PC-9 (cell line): Measurements from ENCODE around the gene SRSF2. TPM values are rescaled to one million over a fixed set of nuclear protein-coding genes. Genes with fewer than 3 reads are reported as not detected.
"Not testable (repeated sequence)": the region's sequence is repeated elsewhere in the genome, so short reads cannot be mapped to it uniquely, and the experiment has no call there.

Experiments
- BruUV-seq: library from RNA; stranded (reverse); fragments of 400-500 nt; replicated peaks from 2 replicates; lab custom pipeline; 2021; lab: Mats Ljungman, UMichigan
- CTCF ChIA-PET: fragments of 300-600 bp; sonication (Branson Sonifier 250); formaldehyde crosslinking; loops from one replicate; lab custom pipeline; 2022; ENCODE audit warnings: antibody characterized with exemption; lab: Charles Lee
- POLR2A ChIA-PET: fragments of 300-600 bp; sonication (Branson Sonifier 250); formaldehyde crosslinking; loops from one replicate; lab custom pipeline; 2022; ENCODE audit warnings: antibody characterized with exemption; ENCODE audit not compliant: unreplicated experiment; lab: Charles Lee
- DNase-seq, 2 experiments: peaks; one replicate each; pipeline versions ENCODE4 v3.0.0 to v3.0.0-alpha.2; 2015 to 2022; ENCODE audit warnings: mixed read lengths in 1 of 2
- H2AFZ ChIP-seq: fragments of 200-600 bp; sonication (generic); 2 replicates; pipeline ENCODE4 v1.8.1; 2017; ENCODE audit warnings: antibody characterized with exemption
- H3F3A ChIP-seq: fragments of 200-600 bp; sonication (generic); 2 replicates; pipeline ENCODE4 v1.8.1; 2017; ENCODE audit warnings: antibody characterized with exemption, mild to moderate bottlenecking, low read depth; ENCODE audit not compliant: insufficient read depth
- H3K27ac ChIP-seq: fragments of 200-600 bp; sonication (generic); 2 replicates; pipeline ENCODE4 v1.6.1; 2016; ENCODE audit warnings: mixed run types
- H3K27me3 ChIP-seq: fragments of 200-600 bp; sonication (generic); 2 replicates; pipeline ENCODE4 v1.6.1; 2016; ENCODE audit warnings: low read depth, mixed run types; ENCODE audit not compliant: insufficient read depth
- H3K36me3 ChIP-seq: fragments of 200-600 bp; sonication (generic); 2 replicates; pipeline ENCODE4 v1.6.1; 2016; ENCODE audit warnings: low read depth, mixed run types
- H3K4me1 ChIP-seq: fragments of 200-600 bp; sonication (generic); replicated peaks from 2 replicates; pipeline ENCODE4 v1.6.1; 2016; ENCODE audit warnings: mixed run types; ENCODE audit not compliant: insufficient read depth
- H3K4me2 ChIP-seq: fragments of 200-600 bp; sonication (generic); 2 replicates; pipeline ENCODE4 v1.6.1; 2017; ENCODE audit warnings: mixed run types
- H3K4me3 ChIP-seq: fragments of 200-600 bp; sonication (generic); 2 replicates; pipeline ENCODE4 v1.6.1; 2016; ENCODE audit warnings: mixed run types
- H3K79me2 ChIP-seq: fragments of 200-600 bp; sonication (generic); 2 replicates; pipeline ENCODE4 v1.6.1; 2017; ENCODE audit warnings: low read depth, mixed run types
- H3K9me2 ChIP-seq: fragments of 200-600 bp; sonication (generic); 2 replicates; pipeline ENCODE4 v1.8.1; 2017; ENCODE audit warnings: mild to moderate bottlenecking; ENCODE audit not compliant: insufficient read depth
- H3K9me3 ChIP-seq: fragments of 200-600 bp; sonication (generic); 2 replicates; pipeline ENCODE4 v1.8.1; 2016; ENCODE audit warnings: low read depth; ENCODE audit not compliant: insufficient read depth
- H4K20me1 ChIP-seq: fragments of 200-600 bp; sonication (generic); 2 replicates; pipeline ENCODE4 v1.8.1; 2017; ENCODE audit not compliant: insufficient read depth
- CTCF ChIP-seq: fragments of 200-600 bp; sonication (generic); conservative IDR thresholded peaks from 2 replicates; pipeline ENCODE4 v1.6.1; 2017; ENCODE audit warnings: mixed run types, antibody characterized with exemption, mild to moderate bottlenecking, moderate library complexity
- EZH2 ChIP-seq: fragments of 200-600 bp; sonication (generic); IDR thresholded peaks from 2 replicates; pipeline ENCODE4 v1.8.0; 2017; ENCODE audit warnings: antibody characterized with exemption, low read depth
- intact Hi-C: fragments of 100-400 bp; cut with micrococcal nuclease; formaldehyde crosslinking; loops from one replicate; pipeline ENCODE4 v1.10.0; 2022; ENCODE audit not compliant: unreplicated experiment
- total RNA-seq: library from RNA; stranded (reverse); gene quantifications from 2 replicates; pipeline ENCODE4 v1.2.3, GENCODE V29; 2021

The SRSF2 gene
- total RNA-seq, 1 experiment from 2014 or later: 186 TPM

GRCh38 chr17:76714822-76715495, 22.2 kb downstream of the SRSF2 start:
- no peaks in the 10 kb centered on the region for H3K9me3 ChIP-seq
- H2AFZ ChIP-seq: no peak overlapping the region
- intact Hi-C loops: loop anchor here (1.0 to 10.0 kb wide), 3 partner anchors 192 to 307 kb away; partner anchors contain the start of gene AANAT
- peak in 1 of 2 experiments; percentile 61 for DNase-seq
- H3K27ac ChIP-seq: no peak overlapping the region
- no peak overlapping the region for H3K4me3 ChIP-seq
- POLR2A ChIA-PET: no interaction called here
- TF ChIP-seq CTCF (peak; percentile 86), EZH2 (no peak)
- H3K27me3 ChIP-seq: no peaks in the 10 kb centered on the region
- H3F3A ChIP-seq: peaks cover 7% of the 10 kb centered on the region; the same call in 1 of the 2 replicates
- CTCF ChIA-PET: interaction anchor here (1.2 kb wide), 1 partner anchor 91 kb away, joined by 3 read pairs; no protein-coding TSS in a partner anchor
- H3K9me2 ChIP-seq: no peaks in the 10 kb centered on the region
- H3K4me2 ChIP-seq: no peak overlapping the region
- no peaks in the 10 kb centered on the region for H3K79me2 ChIP-seq
- BruUV-seq: no TSS peak
- no peaks in the 10 kb centered on the region for H3K36me3 ChIP-seq
- no peaks in the 10 kb centered on the region for H4K20me1 ChIP-seq
- H3K4me1 ChIP-seq: 0 out of 2 replicates have a peak, but pooled peaks cover 6% of the 10 kb centered on the region

GRCh38 chr17:76714336-76714735, 22.8 kb downstream of the SRSF2 start:
- no peaks in the 10 kb centered on the region for H3K27me3 ChIP-seq
- H3K4me1 ChIP-seq: 0 out of 2 replicates have a peak, but pooled peaks cover 6% of the 10 kb centered on the region
- ChIA-PET CTCF (interaction anchor here (1.2 kb wide), 1 partner anchor 91 kb away, joined by 3 read pairs; no protein-coding TSS in a partner anchor), POLR2A (no interaction called here)
- no peaks in the 10 kb centered on the region for H3K36me3 ChIP-seq
- H3K9me3 ChIP-seq: no peaks in the 10 kb centered on the region
- no peak overlapping the region for H2AFZ ChIP-seq
- no peaks in the 10 kb centered on the region for H3K79me2 ChIP-seq
- no TSS peak for BruUV-seq
- no peak overlapping the region for H3K4me2 ChIP-seq
- TF ChIP-seq EZH2 (no peak), CTCF (no peak)
- H3K4me3 ChIP-seq: no peak overlapping the region
- intact Hi-C loops: loop anchor here (1.0 to 10.0 kb wide), 2 partner anchors 191 to 250 kb away; partner anchors contain the start of gene AANAT
- H3K9me2 ChIP-seq: no peaks in the 10 kb centered on the region
- no peaks in the 10 kb centered on the region for H4K20me1 ChIP-seq
- no peak overlapping the region for H3K27ac ChIP-seq
- DNase-seq: no peak
- H3F3A ChIP-seq: peaks cover 7% of the 10 kb centered on the region; the same call in 1 of the 2 replicates

GRCh38 chr17:76713765-76714164, 23.4 kb downstream of the SRSF2 start:
- ChIA-PET POLR2A (no interaction called here), CTCF (interaction anchor here (0.6 to 1.2 kb wide), 2 partner anchors 75 to 90 kb away, joined by 3 to 11 read pairs; no protein-coding TSS in a partner anchor)
- 0 out of 2 replicates have a peak, but pooled peaks cover 6% of the 10 kb centered on the region for H3K4me1 ChIP-seq
- no peaks in the 10 kb centered on the region for H4K20me1 ChIP-seq
- peaks cover 7% of the 10 kb centered on the region; the same call in 1 of the 2 replicates for H3F3A ChIP-seq
- BruUV-seq: no TSS peak
- H3K27ac ChIP-seq: no peak overlapping the region
- no peak for DNase-seq
- H3K4me2 ChIP-seq: no peak overlapping the region
- H3K4me3 ChIP-seq: no peak overlapping the region
- no peak overlapping the region for H2AFZ ChIP-seq
- no peaks in the 10 kb centered on the region for H3K36me3 ChIP-seq
- intact Hi-C loops: loop anchor here (1.0 to 10.0 kb wide), 2 partner anchors 190 to 249 kb away; partner anchors contain the start of gene AANAT
- no peaks in the 10 kb centered on the region for H3K27me3 ChIP-seq
- H3K79me2 ChIP-seq: no peaks in the 10 kb centered on the region
- H3K9me3 ChIP-seq: no peaks in the 10 kb centered on the region
- no peaks in the 10 kb centered on the region for H3K9me2 ChIP-seq
- no peak for TF ChIP-seq EZH2
- TF ChIP-seq CTCF: no peak

GRCh38 chr17:76712321-76712720, 24.8 kb downstream of the SRSF2 start:
- H3K4me3 ChIP-seq, BruUV-seq, H3F3A ChIP-seq, CTCF ChIA-PET, H3K27me3 ChIP-seq, H4K20me1 ChIP-seq, H2AFZ ChIP-seq, DNase-seq, H3K27ac ChIP-seq, H3K9me2 ChIP-seq, H3K4me1 ChIP-seq, H3K4me2 ChIP-seq, POLR2A ChIA-PET, H3K79me2 ChIP-seq, H3K9me3 ChIP-seq, H3K36me3 ChIP-seq: not testable (repeated sequence)
- intact Hi-C loops: loop anchor here (10.0 kb wide), 1 partner anchor 248 kb away; the partner anchor contains the start of gene AANAT
